IPS-18a (cell line): Measurements from ENCODE around the gene FOXO6.

Source experiments
- H3K27ac ChIP-seq: one replicate; pipeline ENCODE4 v1.5.1; 2013; ENCODE audit warnings: low read length
- H3K27me3 ChIP-seq: one replicate; pipeline ENCODE4 v1.6.1; 2013; ENCODE audit warnings: mild to moderate bottlenecking, low read length; ENCODE audit not compliant: control insufficient read depth, insufficient read depth
- H3K36me3 ChIP-seq: one replicate; pipeline ENCODE4 v1.6.1; 2013; ENCODE audit warnings: low read depth, low read length; ENCODE audit not compliant: control insufficient read depth
- H3K4me1 ChIP-seq: one replicate; pipeline ENCODE4 v1.6.1; 2013; ENCODE audit warnings: low read depth, low read length; ENCODE audit not compliant: control insufficient read depth
- H3K4me3 ChIP-seq: one replicate; pipeline ENCODE4 v1.5.1; 2013; ENCODE audit warnings: low read length
- H3K9ac ChIP-seq: one replicate; pipeline ENCODE4 v1.6.1; 2013; ENCODE audit warnings: mild to moderate bottlenecking, low read length, moderate library complexity
- H3K9me3 ChIP-seq: one replicate; pipeline ENCODE4 v1.6.1; 2013; ENCODE audit warnings: low read depth, low read length; ENCODE audit not compliant: control insufficient read depth

The FOXO6 gene

DNA sequence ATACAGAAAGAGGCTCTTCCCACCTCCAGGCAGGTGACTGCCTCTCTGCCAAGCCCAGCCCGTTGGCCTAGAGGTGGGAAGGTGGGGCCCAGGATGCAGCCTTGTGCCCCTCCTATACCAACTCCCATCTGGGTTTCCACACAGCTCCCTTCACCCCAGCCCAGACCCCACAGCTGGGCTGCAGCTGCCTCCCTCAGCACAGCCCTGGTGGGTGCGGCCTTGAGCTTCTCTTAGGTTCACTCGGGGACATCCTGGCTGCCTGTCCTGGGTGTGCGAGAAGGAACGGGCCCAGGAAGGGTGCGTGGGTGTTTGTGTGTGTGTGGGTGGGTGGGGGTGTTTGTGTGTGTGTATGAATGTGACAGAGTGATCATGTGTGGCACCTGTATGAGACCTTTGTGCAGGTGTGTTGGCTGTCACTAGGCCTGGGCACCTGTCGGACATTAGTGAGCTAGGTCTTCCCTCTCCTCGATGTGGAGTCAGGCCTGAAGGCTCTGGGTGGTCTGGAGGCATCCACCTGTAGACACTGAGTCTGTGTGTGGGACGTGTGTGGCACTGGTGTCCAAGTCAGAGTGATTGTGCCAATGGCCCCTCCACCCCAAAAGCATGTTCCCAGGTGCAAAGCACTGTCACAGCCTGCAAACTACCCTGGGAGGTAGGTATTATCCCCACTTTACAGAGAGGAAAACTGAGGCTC is 30.7 kb downstream of the FOXO6 start:
- H3K36me3 ChIP-seq: no peaks in the 10 kb centered on the region
- peaks cover 3% of the 10 kb centered on the region for H3K27me3 ChIP-seq
- H3K27ac ChIP-seq: no peak overlapping the region
- no peaks in the 10 kb centered on the region for H3K9me3 ChIP-seq
- H3K4me3 ChIP-seq: no peak overlapping the region
- no peak overlapping the region for H3K9ac ChIP-seq
- H3K4me1 ChIP-seq: peaks cover 39% of the 10 kb centered on the region

DNA sequence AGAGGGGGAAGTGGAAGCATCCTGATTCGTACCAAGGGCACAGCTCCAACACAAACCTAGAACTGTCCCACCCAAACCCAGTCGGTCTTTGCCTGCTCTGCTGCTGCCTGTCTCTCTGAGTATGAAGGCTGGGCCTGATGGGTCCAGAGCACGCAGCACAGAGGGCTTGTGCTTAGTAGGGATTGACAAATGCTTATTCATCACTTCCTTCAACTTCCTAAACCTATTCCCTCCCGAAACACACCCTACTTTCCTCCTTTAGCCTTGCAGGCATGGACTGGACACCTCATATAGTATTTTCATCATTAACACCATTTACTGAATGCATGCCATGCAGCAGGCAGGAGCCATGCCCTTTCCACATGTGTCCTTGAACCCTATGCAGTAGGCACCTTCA is 31.3 kb downstream of the FOXO6 start:
- no peak overlapping the region for H3K4me3 ChIP-seq
- no peaks in the 10 kb centered on the region for H3K9me3 ChIP-seq
- no peaks in the 10 kb centered on the region for H3K36me3 ChIP-seq
- H3K27me3 ChIP-seq: no peaks in the 10 kb centered on the region
- H3K4me1 ChIP-seq: peaks cover 34% of the 10 kb centered on the region
- no peak overlapping the region for H3K27ac ChIP-seq
- H3K9ac ChIP-seq: no peak overlapping the region

DNA sequence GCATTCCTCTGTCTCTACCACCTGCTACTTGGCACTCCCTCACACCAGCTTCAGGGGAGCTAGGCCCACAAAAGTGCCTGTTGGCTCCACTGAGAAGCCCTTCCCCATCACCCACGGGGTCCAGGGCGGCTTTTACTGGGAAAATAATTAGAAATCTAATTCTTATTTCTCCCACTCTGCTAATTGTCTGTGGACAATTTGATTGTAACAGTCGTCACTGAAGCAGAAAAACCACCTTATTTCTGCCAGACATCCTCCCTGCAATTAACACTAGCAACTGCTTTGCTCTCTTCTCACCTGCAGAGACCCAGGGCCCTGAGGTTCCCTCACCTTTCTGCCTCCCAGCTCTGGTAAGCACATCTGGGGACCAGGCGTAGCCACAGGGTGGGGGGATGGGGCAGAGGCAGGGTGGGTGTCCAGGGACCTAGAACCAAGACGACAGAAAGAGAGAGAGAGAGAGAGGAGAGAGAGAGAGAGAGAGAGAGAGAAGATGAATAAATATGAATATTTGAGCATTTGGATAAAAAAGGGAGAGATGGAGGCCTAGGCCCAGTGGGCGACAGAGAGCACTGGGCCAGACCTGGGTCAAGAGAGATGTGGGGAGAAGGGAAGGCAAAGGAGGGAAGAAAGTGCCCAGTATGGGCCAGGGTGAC is 32.6 kb downstream of the FOXO6 start:
- no peak overlapping the region for H3K9ac ChIP-seq
- no peaks in the 10 kb centered on the region for H3K27me3 ChIP-seq
- H3K27ac ChIP-seq: no peak overlapping the region
- no peak overlapping the region for H3K4me3 ChIP-seq
- H3K4me1 ChIP-seq: peaks cover 28% of the 10 kb centered on the region
- H3K36me3 ChIP-seq: no peaks in the 10 kb centered on the region
- no peaks in the 10 kb centered on the region for H3K9me3 ChIP-seq

DNA sequence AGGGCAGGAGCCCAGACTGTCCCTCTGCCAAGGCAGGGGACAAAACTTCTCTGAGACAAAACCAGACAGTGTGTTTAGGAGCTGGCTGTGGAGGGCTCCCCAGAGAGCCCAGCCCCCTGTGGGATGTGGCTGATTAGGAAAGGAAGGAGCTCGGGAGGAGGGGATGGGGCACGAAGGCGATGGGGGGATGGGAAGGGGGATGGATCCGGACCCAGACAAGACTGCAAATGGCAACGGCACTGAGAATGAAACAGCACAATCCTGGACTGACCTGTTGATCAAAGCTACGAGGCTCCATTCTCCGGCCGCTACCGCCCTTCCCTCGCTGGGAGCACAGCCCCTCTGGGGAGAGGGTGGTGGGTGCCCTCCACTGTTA is 33.1 kb downstream of the FOXO6 start:
- Histone ChIP-seq H3K9me3 (no peaks in the 10 kb centered on the region), H3K36me3 (no peaks in the 10 kb centered on the region), H3K4me3 (peak overlapping the region; percentile 39), H3K27me3 (peaks cover under 1% of the 10 kb centered on the region), H3K4me1 (peaks cover 31% of the 10 kb centered on the region), H3K27ac (no peak overlapping the region), H3K9ac (no peak overlapping the region)

DNA sequence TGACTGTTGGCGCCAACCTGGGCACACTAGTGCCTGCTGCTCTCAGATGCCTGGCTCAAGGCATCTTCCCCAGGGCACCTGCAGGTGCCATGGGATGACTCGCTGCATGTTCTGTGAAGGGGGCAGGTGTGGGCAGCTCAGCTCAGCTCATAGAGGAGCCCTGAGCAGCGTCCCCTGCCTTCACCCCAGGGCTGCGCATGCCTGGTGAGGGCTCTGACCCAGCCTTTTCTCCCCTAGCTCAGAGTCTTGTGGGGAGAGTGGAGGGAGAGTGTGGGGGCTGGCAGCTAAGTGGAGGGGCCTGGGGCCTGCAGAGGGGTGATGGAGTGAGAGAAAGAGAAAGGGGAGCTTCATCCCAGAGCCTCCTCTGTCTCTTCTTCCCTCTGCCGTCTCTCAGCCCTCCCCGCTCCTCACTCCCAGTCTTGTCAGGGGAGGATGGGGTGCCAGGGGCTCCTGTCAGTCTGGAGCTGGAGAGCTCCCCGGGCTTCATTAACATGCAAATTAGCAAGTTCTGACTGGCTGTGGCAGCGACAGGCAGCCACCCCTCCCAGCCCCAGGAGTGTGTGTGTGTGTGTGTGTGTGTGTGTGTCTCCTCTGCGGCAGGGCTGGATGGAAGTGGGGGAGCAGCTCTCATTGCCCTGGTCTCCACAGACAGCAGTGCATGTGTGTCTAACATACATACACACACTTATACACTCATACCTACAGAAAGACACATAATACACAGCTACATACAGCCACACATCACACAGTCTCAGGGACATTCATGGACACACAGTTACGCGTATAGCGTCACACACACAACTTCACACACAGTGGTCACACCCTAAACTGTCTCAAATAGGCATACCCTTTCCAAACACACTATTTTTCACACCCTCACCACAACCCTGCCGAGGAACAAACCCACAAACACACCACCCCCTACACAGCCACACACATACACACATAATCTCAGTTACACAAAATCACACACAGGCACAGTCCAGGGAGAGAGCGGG is 34.0 kb downstream of the FOXO6 start:
- no peak overlapping the region for H3K9ac ChIP-seq
- peak overlapping the region; percentile 39 for H3K4me3 ChIP-seq
- peaks cover 35% of the 10 kb centered on the region for H3K4me1 ChIP-seq

DNA sequence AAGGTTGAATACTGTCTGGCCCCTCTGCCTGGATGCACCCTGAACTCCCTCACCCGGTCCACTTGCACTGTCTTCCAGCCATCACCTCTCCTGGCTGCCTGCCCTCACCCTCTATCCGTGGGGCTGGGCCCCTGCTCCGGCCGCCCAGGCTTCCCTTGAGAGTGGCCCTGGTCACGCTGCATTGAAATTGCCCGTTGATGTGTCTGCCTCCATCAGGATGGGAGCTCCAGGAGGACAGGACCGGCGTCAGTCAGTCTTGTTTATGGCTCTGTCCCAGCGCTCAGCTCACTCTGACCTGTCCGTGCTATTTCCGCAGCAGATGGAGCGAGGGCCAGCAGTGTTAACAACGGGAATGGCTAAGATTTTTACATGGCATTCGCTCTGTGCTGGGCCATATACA is 34.9 kb downstream of the FOXO6 start:
- Histone ChIP-seq H3K27me3 (peaks cover 8% of the 10 kb centered on the region), H3K36me3 (no peaks in the 10 kb centered on the region), H3K9me3 (no peaks in the 10 kb centered on the region), H3K4me3 (no peak overlapping the region), H3K4me1 (peaks cover 35% of the 10 kb centered on the region), H3K27ac (no peak overlapping the region), H3K9ac (no peak overlapping the region)

More for the DNA sequence above, 34.0 kb downstream of the FOXO6 start:
- Histone ChIP-seq H3K9me3 (no peaks in the 10 kb centered on the region), H3K36me3 (no peaks in the 10 kb centered on the region), H3K27me3 (peaks cover 8% of the 10 kb centered on the region), H3K27ac (no peak overlapping the region)

DNA sequence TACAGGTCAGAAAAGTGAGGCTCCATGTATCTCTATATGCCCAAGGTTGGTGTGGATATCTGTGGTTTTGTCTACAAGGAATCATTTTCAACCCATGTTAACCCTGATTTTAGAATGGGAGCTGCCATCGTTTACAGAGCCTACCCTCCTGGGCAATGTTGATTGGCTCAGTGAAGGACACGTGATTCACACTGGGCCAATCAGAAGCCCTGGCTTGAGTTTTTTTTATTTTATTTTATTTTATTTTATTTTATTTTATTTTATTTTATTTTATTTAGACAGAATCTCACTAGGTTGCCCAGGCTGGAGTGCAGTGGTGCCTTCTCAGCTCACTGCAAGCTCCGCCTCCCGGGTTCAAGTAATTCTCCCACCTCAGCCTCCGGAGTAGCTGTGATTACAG is 35.8 kb downstream of the FOXO6 start:
- no peak overlapping the region for H3K27ac ChIP-seq
- H3K4me1 ChIP-seq: peaks cover 35% of the 10 kb centered on the region
- H3K27me3 ChIP-seq: peaks cover 8% of the 10 kb centered on the region
- no peak overlapping the region for H3K4me3 ChIP-seq
- H3K9ac ChIP-seq: no peak overlapping the region
- no peaks in the 10 kb centered on the region for H3K9me3 ChIP-seq
- no peaks in the 10 kb centered on the region for H3K36me3 ChIP-seq

DNA sequence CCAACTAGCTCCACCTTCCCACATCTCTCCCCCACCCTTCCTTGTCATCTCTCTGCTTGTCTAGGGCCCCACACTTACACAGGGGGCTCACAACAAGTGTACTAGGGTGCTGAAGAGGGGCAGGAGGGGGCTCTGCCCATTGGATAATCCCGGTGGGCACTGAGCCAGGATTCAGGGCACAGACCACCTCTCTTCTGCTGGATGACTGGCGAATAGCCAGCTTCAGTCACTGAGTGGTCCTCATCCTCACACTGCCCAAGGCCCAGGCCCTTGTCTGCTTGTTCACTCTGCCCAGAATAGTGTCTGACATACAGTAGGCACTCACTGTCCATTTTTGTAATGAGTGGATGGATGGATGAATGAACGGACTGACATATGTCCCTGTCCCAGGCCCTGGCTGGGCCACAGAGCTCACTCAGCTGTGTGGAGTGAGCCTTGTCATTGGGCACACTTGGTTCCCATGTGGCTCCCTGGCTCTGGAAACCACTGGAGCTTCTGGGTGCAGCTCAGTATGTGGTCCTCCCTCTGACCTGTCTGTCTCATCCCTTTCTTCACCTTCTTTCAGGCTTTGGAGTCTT is 36.6 kb downstream of the FOXO6 start:
- Histone ChIP-seq H3K27ac (no peak overlapping the region), H3K4me1 (peaks cover 35% of the 10 kb centered on the region), H3K36me3 (no peaks in the 10 kb centered on the region), H3K4me3 (no peak overlapping the region), H3K9ac (no peak overlapping the region), H3K27me3 (peaks cover 8% of the 10 kb centered on the region), H3K9me3 (no peaks in the 10 kb centered on the region)

DNA sequence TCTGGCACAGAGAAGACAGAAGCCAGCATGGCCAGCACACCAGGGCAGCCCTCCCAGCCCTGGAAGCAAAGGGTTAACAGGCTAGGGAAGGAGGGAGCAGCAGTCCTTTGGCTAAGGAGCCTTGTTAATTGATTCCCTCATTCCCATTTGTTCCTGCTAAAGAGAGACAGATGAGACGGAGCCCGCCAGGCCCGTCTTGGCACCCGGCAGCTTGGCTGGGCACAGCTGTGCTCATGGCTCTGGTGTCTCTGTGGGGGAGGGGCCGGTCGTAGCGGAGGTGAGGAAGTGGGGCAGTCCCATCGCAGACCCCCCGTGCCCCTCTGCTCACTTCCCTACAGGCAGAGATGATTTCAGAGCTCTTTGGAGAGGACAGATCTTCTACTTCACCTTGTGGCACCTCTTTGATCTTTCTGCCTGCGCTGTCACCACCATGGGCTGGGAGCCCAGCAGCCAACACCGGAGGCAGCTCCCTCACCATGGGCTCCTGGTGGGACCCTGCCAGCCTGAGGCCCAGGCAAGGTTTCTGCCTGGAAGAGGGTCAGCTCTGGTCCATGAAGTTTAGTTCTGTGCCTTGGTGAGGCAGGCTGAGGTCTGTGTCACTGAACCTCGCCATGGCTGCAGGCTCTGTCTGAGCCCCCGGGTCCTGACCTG is 38.0 kb downstream of the FOXO6 start:
- H3K27me3 ChIP-seq: peaks cover 14% of the 10 kb centered on the region
- H3K9me3 ChIP-seq: no peaks in the 10 kb centered on the region
- H3K36me3 ChIP-seq: no peaks in the 10 kb centered on the region
- peak overlapping the region; percentile 19 for H3K4me3 ChIP-seq
- no peak overlapping the region for H3K9ac ChIP-seq
- peaks cover 26% of the 10 kb centered on the region for H3K4me1 ChIP-seq
- no peak overlapping the region for H3K27ac ChIP-seq

DNA sequence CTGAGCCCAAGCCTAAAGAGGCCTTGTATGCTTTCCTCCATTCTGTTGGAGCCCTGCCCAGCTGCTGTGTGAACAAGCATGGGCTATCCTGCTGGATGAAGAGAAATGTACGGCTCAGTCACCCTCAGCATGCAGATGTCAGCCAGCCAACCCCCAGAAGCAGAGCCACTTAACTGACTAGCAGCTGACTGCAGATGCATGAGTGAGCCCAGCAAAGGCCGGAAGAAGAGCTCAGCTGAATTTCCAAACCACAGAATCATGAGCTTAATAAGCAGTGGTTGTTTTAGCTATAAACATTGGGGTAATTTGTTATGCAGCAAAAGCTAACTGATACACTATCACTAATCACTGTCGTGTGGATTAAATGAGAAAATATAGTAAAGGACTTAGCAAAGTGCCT is 39.0 kb downstream of the FOXO6 start:
- Histone ChIP-seq H3K27me3 (peaks cover 14% of the 10 kb centered on the region), H3K4me1 (peaks cover 23% of the 10 kb centered on the region), H3K9ac (no peak overlapping the region), H3K9me3 (no peaks in the 10 kb centered on the region), H3K4me3 (no peak overlapping the region), H3K27ac (no peak overlapping the region), H3K36me3 (no peaks in the 10 kb centered on the region)

DNA sequence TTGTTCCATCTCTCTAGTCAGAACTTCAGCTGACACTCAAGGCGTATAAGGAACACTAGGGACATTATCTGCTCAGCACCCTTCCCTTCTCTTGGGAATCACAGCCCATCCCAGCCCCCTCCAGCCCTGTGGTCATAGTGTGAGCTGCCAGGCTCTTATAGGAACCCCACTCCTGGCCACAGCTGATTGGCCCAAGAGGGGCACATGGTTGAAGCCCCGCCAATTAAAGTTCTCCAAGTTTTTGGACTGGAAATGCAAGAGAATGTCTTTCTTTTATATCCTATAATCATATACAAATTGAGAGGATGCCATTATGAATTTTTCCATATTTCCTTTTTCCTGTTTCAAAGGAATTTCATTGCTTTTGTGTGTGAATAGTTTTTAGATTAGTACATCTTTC is 40.7 kb downstream of the FOXO6 start:
- peaks cover 18% of the 10 kb centered on the region for H3K4me1 ChIP-seq
- no peak overlapping the region for H3K4me3 ChIP-seq
- H3K36me3 ChIP-seq: no peaks in the 10 kb centered on the region
- no peak overlapping the region for H3K27ac ChIP-seq
- no peaks in the 10 kb centered on the region for H3K9me3 ChIP-seq
- H3K27me3 ChIP-seq: peaks cover 14% of the 10 kb centered on the region
- H3K9ac ChIP-seq: no peak overlapping the region
